ENCODE results near the gene HSD11B1.

The HSD11B1 gene

DNA sequence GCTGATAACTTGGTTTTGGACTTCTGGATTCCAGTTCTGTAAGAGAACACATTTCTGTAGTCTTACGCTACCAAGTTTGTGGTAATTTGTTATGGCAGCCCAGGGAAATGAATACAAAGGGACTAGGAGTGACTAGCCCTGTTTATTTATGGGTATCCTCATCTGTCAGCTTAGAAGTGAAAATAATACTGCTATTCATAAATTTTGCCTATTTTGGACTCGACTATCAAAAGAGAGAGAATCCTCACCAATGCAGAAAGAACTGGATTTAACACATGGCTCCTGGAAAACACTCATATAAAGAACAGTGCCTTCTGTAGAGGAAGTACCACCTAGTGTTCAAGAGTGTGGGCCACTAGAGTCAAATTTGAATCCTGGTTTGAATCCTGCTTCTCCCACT lies 22.6 kb downstream of the HSD11B1 start:
- DNase-seq (ENCODE audit: low read depth) = no peak

DNA sequence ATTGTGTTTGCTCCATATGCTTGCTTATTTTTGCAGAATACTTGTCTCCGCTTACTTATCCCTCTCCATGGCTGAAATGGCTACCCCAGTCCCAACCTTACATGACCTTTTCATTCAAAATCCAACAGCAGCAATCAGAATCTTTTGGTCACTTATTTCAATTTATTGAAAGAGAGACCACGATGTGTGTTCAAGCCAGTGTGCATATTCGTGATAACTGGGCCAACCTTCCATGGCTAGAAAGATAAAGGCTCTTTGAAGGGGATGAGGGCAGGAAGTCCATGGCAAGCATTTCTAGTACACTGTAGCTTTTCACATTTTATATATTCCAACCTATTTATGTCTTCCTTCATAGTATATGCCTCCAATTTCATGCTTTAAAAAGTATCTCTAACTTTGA lies 23.1 kb downstream of the HSD11B1 start:
- DNase-seq (ENCODE audit: low read depth) = no peak

DNA sequence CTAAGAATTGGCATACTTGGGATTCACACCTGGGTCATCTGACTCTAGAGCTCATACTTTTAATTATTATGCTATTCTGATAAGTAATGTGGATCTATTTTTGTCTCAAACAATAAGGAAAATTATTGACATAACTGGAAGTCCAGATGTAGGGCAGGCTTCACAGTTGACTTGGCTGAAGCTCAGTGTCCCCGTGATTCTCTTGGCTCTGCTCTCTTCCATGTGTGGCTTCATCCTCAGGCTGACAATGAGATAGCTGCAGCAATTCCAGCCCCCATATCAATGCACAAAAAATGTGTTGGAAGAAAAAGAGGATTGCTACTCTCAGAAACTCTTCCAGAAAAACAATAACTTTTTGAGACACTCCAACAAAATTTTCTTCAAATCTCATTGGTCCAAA lies 23.8 kb downstream of the HSD11B1 start:
- DNase-seq (ENCODE audit: low read depth) = no peak

DNA sequence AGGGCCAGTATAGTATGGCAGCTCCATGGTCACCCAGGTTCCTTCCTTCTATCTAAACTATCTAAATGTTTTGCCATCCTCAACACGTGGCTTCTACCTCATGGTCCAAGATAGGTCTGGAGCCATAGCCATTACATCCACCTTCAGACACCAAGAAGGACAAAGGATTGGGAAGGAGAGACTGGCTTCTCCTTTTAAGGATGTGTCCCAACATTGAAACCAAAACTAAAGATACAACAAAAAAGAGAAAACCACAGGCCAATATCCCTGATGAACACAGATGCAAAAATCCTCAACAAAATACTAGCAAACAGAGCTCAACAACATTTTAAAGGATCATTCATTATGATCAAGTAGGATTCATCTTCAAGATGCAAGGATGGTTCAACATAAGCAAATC lies 24.8 kb downstream of the HSD11B1 start:
- no peak for DNase-seq (ENCODE audit: low read depth)

DNA sequence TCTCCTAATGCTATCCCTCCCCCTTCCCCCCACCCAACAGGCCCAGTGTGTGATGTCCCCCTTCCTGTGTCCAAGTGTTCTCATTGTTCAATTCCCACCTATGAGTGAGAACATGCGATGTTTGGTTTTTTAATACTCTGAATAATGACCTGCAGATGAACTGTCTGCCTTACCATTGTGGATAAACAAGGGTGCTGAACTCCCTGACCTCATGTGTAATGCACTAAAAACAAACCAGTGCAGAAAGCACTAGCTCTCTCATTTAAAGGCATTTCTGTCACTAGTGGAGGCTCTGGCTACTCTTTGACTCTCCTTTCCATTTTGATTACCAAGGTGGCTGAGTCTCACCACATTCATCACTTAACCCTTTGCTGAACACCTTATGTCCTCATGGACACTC lies 28.1 kb downstream of the HSD11B1 start:
- DNase-seq (ENCODE audit: low read depth) = no peak

DNA sequence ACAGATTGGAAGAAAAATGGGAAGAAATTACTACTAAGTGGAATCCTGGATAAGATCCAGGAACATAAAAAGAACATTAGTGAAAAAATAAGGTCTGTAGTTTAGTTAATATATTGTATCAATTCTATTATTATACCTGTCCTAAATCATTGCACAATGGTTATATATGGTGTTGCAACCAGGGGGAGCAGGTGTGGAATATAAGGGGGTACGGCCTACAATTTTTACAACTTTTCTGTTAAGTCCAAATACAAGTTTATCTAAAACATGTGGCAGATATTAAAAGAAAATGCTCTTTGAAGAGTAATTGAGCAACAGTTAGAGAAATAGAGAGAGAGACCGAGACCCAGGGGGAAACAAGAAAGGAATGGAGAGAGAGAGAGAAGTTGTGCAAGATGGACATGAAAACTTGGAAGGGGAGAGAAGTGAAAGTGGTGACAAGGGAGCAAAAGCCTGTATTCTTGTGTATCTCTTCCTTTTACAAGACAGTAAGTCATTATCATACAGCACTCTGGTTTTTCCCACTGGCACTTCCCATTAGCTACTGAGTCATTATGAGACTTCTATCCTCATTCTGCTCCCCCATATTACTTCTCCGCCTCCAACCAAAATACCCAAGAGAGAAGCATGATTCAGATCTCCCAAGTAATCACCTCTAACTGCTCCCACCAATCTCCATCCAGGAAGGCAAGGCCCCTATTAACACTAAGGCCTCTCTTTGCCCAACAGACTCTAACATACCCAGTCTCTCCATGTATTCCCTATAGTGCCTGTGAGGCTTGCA lies 29.0 kb downstream of the HSD11B1 start:
- no peak for DNase-seq (ENCODE audit: low read depth)

DNA sequence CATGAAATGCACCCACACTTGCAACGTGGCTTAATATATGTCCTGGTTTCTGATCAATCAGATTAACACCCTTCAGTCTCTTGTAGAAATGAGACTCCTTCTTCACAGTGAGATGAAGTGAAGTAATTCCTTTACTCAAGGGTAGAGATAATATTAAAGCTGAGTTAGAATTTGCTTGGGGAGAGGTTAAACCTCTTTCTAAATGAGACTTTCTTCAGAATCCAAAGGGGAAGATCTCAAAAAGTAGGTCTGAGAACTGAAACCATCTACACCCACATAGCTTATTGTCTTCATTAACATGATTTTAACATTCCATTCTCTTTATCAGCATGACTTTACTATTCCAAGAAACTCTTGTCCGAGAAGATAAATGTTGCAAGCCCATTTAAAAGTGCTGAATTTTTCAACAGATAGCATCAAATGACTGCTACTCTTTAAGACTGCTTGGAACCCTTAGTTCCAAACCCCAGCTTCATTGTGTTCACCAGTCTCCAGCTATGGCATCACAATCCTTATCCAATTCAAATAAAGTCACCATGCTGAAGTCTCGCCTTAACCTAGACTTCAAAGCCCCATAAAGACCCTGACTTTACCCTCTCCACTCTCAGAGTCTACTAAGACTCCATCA lies 32.0 kb downstream of the HSD11B1 start:
- no peak for DNase-seq (ENCODE audit: low read depth)

DNA sequence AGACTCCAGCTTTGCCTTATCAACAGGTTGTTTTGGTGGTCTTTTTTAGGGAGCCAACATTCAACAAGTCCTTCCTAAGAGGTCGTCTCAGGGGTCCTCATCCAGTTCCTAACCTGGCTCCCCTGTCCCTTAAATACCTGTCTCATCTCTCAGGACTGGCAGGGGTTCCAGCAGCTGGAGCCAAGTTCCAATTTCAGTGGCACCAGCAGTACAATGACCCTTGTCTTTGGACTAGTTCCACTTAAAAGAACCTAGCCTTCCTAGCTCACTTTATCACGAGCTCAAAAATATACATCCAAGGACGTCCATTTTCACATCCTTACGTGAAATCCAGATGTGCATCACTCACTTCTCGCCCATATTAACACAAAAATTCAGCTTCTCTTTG lies 32.5 kb downstream of the HSD11B1 start:
- DNase-seq (ENCODE audit: low read depth) = no peak

DNA sequence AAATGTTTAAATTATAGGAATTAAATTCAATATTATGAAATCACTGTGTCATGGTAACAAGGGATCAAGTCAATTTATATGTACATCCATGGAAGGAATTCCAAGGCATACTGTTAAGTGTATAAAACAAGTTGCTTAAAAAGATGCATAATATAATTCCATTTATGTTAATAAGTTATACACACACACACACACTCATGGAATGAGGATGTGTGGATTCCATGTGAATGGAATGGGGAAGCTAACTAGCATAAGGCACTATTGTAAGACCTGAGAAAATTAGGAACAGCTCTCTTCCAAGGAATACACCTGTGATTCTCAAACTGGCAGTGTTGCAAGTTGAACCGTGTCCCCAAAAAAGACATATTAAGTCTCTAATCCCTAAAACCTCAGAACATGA lies 33.6 kb downstream of the HSD11B1 start:
- no peak for DNase-seq (ENCODE audit: low read depth)

DNA sequence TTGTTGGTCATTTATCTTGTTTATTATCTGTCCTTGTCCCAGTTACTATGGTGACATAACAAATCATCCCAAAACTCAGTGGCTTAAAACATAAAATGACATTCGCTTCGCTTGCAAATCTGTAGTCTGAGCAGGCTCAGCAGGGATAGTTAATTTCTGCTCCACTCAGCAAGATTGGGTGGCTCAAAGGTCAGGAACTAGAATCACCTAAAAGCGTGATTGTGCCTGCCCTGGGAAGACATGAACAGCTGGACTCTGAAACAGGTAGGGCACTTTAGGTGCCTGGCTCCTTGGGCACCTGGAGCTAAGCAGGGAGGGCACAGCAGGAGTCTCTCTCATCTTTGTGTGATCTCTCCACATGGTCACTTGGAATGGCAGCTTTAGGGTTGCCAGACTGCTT lies 36.5 kb downstream of the HSD11B1 start:
- DNase-seq (ENCODE audit: low read depth) = no peak

DNA sequence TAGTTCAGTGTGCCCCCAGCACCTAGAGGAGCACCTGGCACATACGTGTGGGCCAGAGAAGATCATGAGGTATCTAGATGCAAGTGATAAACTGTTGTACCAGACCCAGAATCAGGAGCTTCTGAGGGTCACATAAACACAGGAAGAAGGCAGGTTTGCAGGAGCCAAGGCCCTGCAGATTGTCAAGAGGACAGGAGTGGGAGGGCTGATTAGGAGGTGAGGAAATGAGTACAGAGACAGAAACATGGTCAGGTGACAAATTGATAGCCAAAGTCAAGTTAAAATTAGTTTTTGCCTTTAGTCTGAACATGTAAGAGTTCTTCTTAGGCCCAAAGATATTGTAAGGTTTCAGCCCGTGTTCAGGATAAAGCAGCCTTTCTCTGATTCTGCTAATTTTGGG lies 37.2 kb downstream of the HSD11B1 start:
- no peak for DNase-seq (ENCODE audit: low read depth)

DNA sequence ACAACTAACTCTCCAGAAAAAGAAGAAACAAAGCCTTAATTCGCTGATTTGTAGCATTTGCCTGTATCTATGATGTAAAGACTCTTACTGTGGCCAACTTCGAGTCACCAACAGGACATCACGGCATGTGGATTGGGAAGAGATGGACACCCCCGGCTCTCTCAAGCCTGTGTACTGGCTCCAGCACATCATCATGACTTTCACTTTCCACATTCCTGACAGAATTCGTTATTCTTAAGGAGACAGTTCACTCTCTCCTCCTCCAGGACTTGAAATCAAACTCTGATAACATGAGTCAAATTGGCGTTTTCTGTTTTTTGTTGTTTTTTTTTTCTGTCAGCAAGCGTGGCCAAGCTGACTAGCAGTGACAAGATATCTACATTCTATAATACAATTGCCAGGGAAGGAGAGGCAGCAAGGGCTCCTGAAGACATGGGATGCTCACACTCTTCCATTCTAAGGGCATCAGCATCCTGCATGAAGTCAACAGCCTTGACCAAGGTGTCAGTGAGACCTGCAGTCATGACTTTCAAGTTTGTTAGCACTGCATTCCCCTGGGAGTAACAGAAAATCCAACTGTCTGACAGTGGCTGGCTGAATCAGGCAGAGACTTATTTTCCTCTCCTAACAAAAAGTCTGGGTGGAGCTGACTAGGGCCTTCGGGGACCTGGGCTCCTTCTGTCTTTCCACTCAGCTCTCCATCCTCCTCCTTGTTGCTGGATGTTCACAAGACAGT lies 37.9 kb downstream of the HSD11B1 start:
- no peak for DNase-seq (ENCODE audit: low read depth)

DNA sequence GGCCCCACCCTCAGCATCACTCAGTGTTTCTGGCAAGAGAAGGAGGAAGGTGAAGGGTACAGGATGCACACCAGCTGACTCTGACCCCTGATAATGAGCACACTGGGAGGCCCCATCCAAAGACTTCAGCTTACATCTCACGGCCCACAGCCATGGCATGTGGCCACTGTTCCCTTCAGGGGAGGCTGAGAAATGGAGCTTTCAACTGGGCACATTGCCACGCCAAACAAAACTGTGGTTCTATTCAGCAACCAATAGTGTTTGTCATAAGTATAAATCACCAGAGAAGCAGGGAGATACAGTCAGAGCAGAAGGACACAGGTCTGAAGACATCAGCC lies 38.5 kb downstream of the HSD11B1 start:
- DNase-seq (ENCODE audit: low read depth) = no peak

DNA sequence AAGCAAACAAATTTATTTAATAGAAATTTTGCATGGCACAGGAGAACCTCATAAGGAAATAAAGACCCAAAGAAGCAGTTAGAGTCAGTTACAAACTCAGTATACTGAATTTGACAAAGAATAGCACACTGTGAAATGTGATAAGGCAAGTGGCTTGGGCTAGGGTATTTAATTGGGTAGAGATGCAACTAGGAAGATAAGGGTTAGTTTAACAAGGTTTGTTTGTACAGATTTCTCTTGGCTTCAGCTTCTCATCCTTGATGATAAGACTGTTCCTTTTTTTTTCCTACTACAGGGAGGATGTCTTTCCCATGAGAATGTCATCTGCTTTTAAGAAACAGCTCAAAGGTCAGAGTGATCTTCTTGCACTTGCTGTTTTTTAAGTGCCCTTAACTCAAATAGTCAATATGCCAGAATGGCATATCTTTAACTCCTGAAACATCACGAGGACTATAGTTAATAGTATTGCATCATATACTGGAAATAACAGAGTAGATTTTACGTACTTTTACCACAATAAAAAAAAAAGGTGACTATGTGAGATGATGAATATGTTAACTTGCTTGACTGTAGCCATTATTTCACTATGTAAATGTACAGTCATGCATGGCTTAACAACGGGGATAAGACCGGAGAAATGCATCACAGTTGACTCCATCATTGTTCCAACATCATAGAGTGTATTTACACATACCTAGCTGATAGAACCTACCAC lies 42.0 kb downstream of the HSD11B1 start:
- peak; percentile 54 for DNase-seq (ENCODE audit: low read depth)

DNA sequence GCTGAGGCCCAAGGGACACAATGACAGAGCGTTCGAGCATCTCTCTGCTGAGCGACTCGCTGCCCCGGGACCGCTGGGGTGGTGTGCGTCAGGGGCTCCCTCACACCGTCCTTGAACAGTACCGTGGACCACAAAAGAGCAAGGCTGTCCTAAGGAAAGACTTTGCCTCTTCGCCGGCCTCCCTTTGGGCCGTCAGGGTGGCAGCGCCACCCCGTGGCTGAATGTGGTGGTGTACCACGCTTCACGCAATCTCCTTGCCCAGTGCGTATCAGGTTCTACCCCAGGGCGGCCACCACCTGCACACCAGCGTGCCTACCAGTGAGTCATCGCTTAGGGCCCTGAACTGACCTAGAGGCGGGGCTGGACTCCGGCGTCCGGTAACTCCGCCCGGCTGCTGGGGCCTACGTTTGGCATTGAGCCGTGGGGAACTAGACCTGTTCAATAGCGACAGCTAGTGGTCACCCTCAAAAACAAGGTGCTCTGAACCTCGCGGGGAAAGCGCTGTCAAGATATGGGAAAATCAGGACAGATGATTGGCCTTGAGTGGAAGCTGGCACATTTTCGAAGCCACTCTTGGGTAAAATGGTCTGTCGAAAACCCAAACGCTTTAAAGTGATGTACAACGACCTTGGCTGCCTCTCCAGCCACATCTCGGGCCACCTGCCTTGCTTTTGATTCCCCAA lies 43.1 kb downstream of the HSD11B1 start:
- no peak for DNase-seq (ENCODE audit: low read depth)

DNA sequence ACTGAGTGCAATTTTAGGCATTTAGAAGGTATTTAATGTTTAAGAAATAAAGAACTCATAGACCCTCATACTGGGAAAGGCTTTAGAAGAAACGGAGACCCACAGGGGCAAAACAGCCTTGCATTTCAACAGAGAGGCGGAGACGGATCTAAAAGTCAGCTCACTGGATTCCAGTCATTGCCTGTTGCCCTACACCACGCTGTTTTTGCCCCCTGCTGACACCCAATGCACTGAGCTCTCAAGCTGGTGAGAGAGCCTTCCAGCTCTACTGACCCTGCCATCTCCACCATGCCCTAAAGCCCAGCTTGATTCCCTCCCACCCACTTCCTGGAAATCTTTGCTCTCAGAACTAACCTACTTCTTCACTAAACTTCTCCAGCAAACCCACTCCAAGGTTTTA lies 44.0 kb downstream of the HSD11B1 start:
- DNase-seq (ENCODE audit: low read depth) = no peak

DNA sequence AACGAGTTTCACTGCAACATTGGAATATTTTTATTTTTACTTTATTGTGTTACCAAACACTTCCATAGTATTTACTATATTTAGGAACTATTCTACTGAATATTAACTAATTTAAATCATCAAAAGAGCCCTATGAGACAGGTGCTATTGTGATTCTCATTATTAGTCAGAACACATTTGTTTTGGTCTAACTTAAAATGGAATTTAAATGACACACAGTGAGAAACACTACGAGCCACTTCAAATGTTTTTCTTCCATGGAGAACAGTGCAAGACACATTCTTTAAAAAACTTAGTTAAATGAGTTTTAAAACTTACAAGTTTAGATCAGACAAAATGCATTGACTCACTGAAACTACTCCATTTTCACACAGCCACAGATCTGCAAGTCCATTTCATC lies 44.6 kb downstream of the HSD11B1 start:
- no peak for DNase-seq (ENCODE audit: low read depth)

DNA sequence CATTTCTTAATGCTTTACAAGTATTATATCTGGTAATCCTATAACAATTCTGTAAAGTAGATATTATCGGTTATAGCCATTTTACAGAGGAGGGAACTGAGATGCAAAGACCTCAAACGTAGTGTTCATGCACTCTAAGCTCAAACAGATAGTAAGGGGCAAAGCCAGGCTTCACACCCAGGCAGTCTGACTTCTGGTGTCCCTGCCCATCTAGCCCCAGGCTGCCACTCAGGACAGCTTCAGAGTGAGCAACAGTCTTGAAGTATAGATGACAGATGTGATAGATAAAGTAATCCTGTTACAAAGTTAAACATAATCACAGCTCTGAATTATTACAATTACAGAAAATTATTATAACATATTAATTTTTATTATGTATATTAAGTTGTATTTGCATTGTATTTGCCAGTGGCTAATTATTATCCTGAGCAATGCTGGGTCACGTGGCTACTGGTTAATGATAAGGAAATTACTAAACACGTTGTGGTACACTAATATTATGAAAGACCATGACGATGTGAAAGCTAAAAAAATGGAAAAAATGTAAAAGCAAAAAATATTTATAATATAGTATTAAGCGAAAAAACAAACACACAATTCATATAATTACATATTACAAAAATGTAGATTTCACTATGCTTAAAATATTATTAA lies 45.2 kb downstream of the HSD11B1 start:
- DNase-seq (ENCODE audit: low read depth) = no peak

DNA sequence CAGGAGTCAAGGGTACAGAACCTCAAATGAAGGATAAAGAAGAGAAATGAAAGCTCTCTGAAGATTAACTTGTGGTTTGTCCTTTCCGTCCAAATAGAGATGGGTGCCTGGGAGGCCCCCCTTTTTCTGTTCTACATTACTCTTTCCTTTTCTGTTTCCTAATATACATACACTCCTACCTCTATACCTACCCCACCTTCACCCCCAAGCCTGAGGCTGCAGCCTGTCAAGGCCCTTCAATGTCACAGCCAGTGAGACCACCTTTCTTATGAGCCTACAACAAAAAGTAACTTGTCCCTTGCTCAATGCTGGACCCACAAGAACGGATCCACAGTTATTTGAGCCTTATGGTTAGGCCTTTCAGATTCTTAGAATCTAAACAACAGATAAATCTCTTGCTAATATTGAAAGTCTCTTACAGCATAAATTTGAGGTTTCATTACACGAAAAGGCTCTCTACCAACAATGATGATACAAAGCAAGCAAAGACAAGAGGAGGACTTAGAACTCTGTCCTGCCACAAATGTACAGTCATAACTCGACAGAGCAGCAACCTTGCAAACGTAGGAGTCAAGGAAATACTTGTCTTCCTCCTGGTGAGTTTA lies 47.1 kb downstream of the HSD11B1 start:
- DNase-seq (ENCODE audit: low read depth) = no peak

DNA sequence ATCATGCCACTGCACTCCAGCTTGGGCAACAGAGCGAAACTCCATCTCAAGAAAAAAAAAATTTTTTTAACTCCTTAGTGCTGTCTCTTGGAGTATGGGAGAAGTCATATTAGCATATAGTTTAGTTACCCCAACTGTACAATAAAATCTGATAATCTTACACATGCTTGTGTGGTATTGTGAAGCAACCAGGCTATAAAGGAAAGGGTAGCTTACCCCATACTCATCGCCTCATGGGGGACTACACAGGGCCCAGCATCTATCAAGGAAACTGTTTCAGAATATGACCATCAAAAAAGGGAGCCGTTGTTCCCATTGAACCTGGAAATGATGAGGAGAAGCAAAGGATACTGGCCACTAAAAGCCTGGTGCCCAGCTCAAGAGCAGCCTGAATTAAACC lies 48.2 kb downstream of the HSD11B1 start:
- no peak for DNase-seq (ENCODE audit: low read depth)

DNA sequence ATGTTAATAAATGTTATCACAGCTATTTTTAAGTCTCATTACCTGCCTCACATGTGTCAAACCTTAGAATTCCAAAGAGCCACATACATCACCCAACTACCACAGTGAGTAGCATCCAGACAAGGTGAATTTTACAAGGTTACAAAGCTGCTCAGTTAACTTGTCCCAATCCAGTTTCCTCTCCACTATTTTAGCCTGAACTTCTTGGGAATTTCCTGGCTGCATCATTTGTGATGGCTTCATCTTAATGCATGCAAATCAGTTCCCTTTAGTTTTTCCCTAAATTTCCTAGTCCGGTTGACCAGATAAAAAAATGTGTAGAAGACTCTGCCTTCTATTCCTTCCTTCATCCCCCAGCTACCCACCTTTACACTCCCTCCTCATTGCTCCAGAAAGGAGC lies 50.6 kb downstream of the HSD11B1 start:
- DNase-seq (ENCODE audit: low read depth) = no peak
